GM21737 (cell line): Measurements from ENCODE around the gene DAPK2.
"Not testable (repeated sequence)": the region's sequence is repeated elsewhere in the genome, so short reads cannot be mapped to it uniquely, and the experiment has no call there.

Source experiments
- ATAC-seq: cut with Tn5 transposase; IDR thresholded peaks from one replicate; pipeline ENCODE4 v1.9.1; 2021; ENCODE audit warnings: mild to moderate bottlenecking, moderate library complexity; ENCODE audit not compliant: unreplicated experiment

DAPK2 gene

GRCh38 chr15:64058279-64058678 is 12.0 kb upstream of the DAPK2 start:
- no peak for ATAC-seq

- not testable (repeated sequence) for ATAC-seq
Measured at GRCh38 chr15:64053674-64054073, 7.4 kb upstream of the DAPK2 start.

GRCh38 chr15:64052925-64053491 is 6.7 kb upstream of the DAPK2 start:
- no peak for ATAC-seq

GRCh38 chr15:64051407-64052259 is 5.3 kb upstream of the DAPK2 start:
- no peak for ATAC-seq

GRCh38 chr15:64051093-64051402 is 4.8 kb upstream of the DAPK2 start:
- ATAC-seq: no peak

- ATAC-seq: no peak
Measured at GRCh38 chr15:64050281-64051092, 4.2 kb upstream of the DAPK2 start.

GRCh38 chr15:64048781-64049460 is 2.6 kb upstream of the DAPK2 start:
- ATAC-seq: no peak

- ATAC-seq: peak; percentile 13
Measured at GRCh38 chr15:64045774-64046420, 388 bp downstream of the DAPK2 start.

- ATAC-seq: no peak
Measured at GRCh38 chr15:64045101-64045435, 1.2 kb downstream of the DAPK2 start.

GRCh38 chr15:64044300-64045100 is 1.8 kb downstream of the DAPK2 start:
- ATAC-seq: peak; percentile 55

- ATAC-seq: no peak
Measured at GRCh38 chr15:64038878-64039610, 7.2 kb downstream of the DAPK2 start.

- ATAC-seq: no peak
Measured at GRCh38 chr15:64037966-64038365, 8.3 kb downstream of the DAPK2 start.

- no peak for ATAC-seq
Measured at GRCh38 chr15:64037116-64037515, 9.2 kb downstream of the DAPK2 start.

- ATAC-seq: no peak
Measured at GRCh38 chr15:64035525-64035924, 10.8 kb downstream of the DAPK2 start.

GRCh38 chr15:64034519-64034918 is 11.8 kb downstream of the DAPK2 start:
- no peak for ATAC-seq

- no peak for ATAC-seq
Measured at GRCh38 chr15:64032329-64032728, 14.0 kb downstream of the DAPK2 start.

- ATAC-seq: no peak
Measured at GRCh38 chr15:64030123-64030522, 16.2 kb downstream of the DAPK2 start.

GRCh38 chr15:64029633-64030032 is 16.7 kb downstream of the DAPK2 start:
- ATAC-seq: no peak

- ATAC-seq: no peak
Measured at GRCh38 chr15:64029110-64029509, 17.2 kb downstream of the DAPK2 start.
